Neural cell (in vitro differentiated cells): ENCODE results near the gene STARD13.

ENCODE experiments used
- EZH2 ChIP-seq: fragments of 200-600, 300-800 bp; shearing (Covaris generic), sonication (generic); IDR thresholded peaks from 2 replicates; pipeline ENCODE4 v1.6.1; 2014; ENCODE audit warnings: antibody characterized with exemption, low read length, borderline replicate concordance, mild to moderate bottlenecking; ENCODE audit not compliant: insufficient read depth, poor library complexity, severe bottlenecking
- TF ChIP-seq, protein P1 (sequence below): fragments of 450-650 bp; IDR thresholded peaks from 2 replicates; pipeline ENCODE4 v1.5.1; 2014; ENCODE audit warnings: antibody characterized with exemption, mild to moderate bottlenecking, moderate library complexity; ENCODE audit not compliant: poor library complexity, severe bottlenecking

DNA sequence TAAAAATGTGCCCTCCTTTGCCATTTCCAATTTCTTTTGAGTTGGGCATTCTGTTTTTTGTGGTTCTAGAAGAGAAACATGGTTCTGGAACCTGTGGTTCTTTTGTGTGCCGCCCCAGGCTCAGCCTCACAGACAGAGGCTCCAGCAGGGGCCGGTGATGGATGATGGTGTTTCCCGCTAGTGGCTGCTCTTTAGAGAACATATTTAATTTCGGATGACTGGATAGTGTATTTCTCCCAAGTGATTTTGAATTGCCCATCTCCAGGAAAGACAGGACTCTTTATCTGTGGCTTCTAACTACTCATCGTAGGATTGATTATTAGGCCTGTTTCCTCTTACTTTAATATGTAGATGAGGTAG lies 194.2 kb downstream of the STARD13 start:
- no peak for TF ChIP-seq EZH2
- TF ChIP-seq, protein P1, sequence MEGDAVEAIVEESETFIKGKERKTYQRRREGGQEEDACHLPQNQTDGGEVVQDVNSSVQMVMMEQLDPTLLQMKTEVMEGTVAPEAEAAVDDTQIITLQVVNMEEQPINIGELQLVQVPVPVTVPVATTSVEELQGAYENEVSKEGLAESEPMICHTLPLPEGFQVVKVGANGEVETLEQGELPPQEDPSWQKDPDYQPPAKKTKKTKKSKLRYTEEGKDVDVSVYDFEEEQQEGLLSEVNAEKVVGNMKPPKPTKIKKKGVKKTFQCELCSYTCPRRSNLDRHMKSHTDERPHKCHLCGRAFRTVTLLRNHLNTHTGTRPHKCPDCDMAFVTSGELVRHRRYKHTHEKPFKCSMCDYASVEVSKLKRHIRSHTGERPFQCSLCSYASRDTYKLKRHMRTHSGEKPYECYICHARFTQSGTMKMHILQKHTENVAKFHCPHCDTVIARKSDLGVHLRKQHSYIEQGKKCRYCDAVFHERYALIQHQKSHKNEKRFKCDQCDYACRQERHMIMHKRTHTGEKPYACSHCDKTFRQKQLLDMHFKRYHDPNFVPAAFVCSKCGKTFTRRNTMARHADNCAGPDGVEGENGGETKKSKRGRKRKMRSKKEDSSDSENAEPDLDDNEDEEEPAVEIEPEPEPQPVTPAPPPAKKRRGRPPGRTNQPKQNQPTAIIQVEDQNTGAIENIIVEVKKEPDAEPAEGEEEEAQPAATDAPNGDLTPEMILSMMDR, result no peak
